HCT116 (cell line): ENCODE measurements around the gene FLVCR2. TPM values are rescaled to one million over a fixed set of nuclear protein-coding genes. Genes with fewer than 3 reads are reported as not detected.

Experiments
- ATAC-seq: fragments of 200-7000 bp; cut with Tn5 transposase; 2 replicates; pipeline ENCODE4 v1.9.1; 2020; ENCODE audit warnings: mild to moderate bottlenecking, moderate library complexity
- BruUV-seq: library from RNA; stranded (reverse); fragments of 400-500 nt; replicated peaks from 2 replicates; lab custom pipeline; 2021; lab: Mats Ljungman, UMichigan
- CTCF ChIA-PET: fragments of 300-600 bp; sonication (Branson Sonifier 250); formaldehyde crosslinking; loops from one replicate; lab custom pipeline; 2021; ENCODE audit warnings: antibody characterized with exemption; lab: Charles Lee
- POLR2A ChIA-PET: fragments of 300-600, 350-600 bp; sonication (Branson Sonifier 250); formaldehyde crosslinking; loops from one replicate; lab custom pipeline; 2021; ENCODE audit warnings: antibody characterized with exemption; lab: Charles Lee
- RAD21 ChIA-PET, 2 experiments: fragments of 300-600 bp; sonication (Branson Sonifier 250); formaldehyde crosslinking; loops; one replicate each; lab custom pipeline; 2023; ENCODE audit warnings: low total read pairs in 2 of 2; ENCODE audit not compliant: uncharacterized antibody in 2 of 2, unreplicated experiment in 2 of 2, low non-redundant PET in 1 of 2; lab: Charles Lee
- DNase-seq: peaks from one replicate; pipeline ENCODE4 v3.0.0-alpha.2; 2010; ENCODE audit warnings: low read depth, low spot score
- H2AFZ ChIP-seq: fragments of 200-600 bp; shearing (Covaris generic), sonication (generic); 2 replicates; pipeline ENCODE4 v1.6.1; 2017; ENCODE audit warnings: low read depth, mixed run types, mixed read lengths, antibody characterized with exemption, low read length; ENCODE audit not compliant: poor library complexity, severe bottlenecking
- H3K27ac ChIP-seq: 2 replicates; pipeline ENCODE4 v1.5.1; 2012; ENCODE audit warnings: low read depth, low read length
- H3K27me3 ChIP-seq: fragments of 200-600 bp; sonication (generic); 2 replicates; pipeline ENCODE4 v1.6.1; 2016; ENCODE audit warnings: mixed run types, low read length, mixed read lengths; ENCODE audit not compliant: insufficient read depth
- H3K36me3 ChIP-seq, 2 experiments: fragments of 200-500 bp in 1 of 2; fragments of 200-600 bp in 1 of 2; sonication (Bioruptor generic) in 1 of 2; sonication (generic) in 1 of 2; 2 replicates each; pipeline versions ENCODE4 v1.5.1 to v1.6.1; 2014 to 2016; ENCODE audit warnings: low read length in 2 of 2, inconsistent platforms in 1 of 2, mixed read lengths in 1 of 2, mixed run types in 1 of 2; ENCODE audit not compliant: insufficient read depth in 2 of 2, control insufficient read depth in 1 of 2
- H3K4me1 ChIP-seq, 2 experiments: fragments of 200-600 bp in 1 of 2; sonication (generic) in 1 of 2; 2 replicates each; pipeline versions ENCODE4 v1.5.1 to v1.6.1; 2012 to 2017; ENCODE audit warnings: low read length in 2 of 2, inconsistent platforms in 1 of 2, mild to moderate bottlenecking in 1 of 2, mixed read lengths in 1 of 2, mixed run types in 1 of 2, moderate library complexity in 1 of 2; ENCODE audit not compliant: insufficient read depth in 2 of 2, control insufficient read depth in 1 of 2
- H3K4me2 ChIP-seq: fragments of 200-600 bp; sonication (generic); 2 replicates; pipeline ENCODE4 v1.6.1; 2017; ENCODE audit warnings: mixed run types, low read length, mixed read lengths
- H3K4me3 ChIP-seq, 2 experiments: fragments of 200-600 bp in 1 of 2; sonication (generic) in 1 of 2; replicated peaks in 1 of 2; 2 replicates each; pipeline ENCODE4 v1.5.1; 2011 to 2016; ENCODE audit warnings: low read length in 2 of 2, control low read depth in 1 of 2, low read depth in 1 of 2, mild to moderate bottlenecking in 1 of 2, mixed read lengths in 1 of 2, mixed run types in 1 of 2
- H3K79me2 ChIP-seq: fragments of 200-600 bp; sonication (generic); 2 replicates; pipeline ENCODE4 v1.6.1; 2017; ENCODE audit warnings: mild to moderate bottlenecking, mixed run types, low read length, moderate library complexity, mixed read lengths; ENCODE audit not compliant: insufficient read depth
- H3K9ac ChIP-seq: fragments of 200-600 bp; sonication (generic); 2 replicates; pipeline ENCODE4 v1.6.1; 2016; ENCODE audit warnings: low read length, mixed read lengths
- H3K9me2 ChIP-seq: fragments of 200-600 bp; sonication (generic), shearing (Covaris generic); 2 replicates; pipeline ENCODE4 v1.6.1; 2017; ENCODE audit warnings: mixed run types, mild to moderate bottlenecking, moderate library complexity; ENCODE audit not compliant: insufficient read depth
- H3K9me3 ChIP-seq, 2 experiments: fragments of 200-500 bp in 1 of 2; fragments of 200-600 bp in 1 of 2; sonication (Bioruptor generic) in 1 of 2; sonication (generic) in 1 of 2; 2 replicates each; pipeline ENCODE4 v1.6.1; 2014 to 2017; ENCODE audit warnings: low read length in 2 of 2, mixed read lengths in 2 of 2, inconsistent platforms in 1 of 2, low read depth in 1 of 2, mild to moderate bottlenecking in 1 of 2, mixed run types in 1 of 2, moderate library complexity in 1 of 2; ENCODE audit not compliant: control insufficient read depth in 1 of 2, insufficient read depth in 1 of 2
- H4K20me1 ChIP-seq: fragments of 200-600 bp; sonication (generic), shearing (Covaris generic); 2 replicates; pipeline ENCODE4 v1.6.1; 2017; ENCODE audit warnings: mixed run types, mild to moderate bottlenecking, moderate library complexity; ENCODE audit not compliant: insufficient read depth
- CBX3 ChIP-seq: IDR thresholded peaks from 2 replicates; pipeline ENCODE4 v1.6.1; 2012; ENCODE audit warnings: low read depth
- EGR1 ChIP-seq: IDR thresholded peaks from 2 replicates; pipeline ENCODE4 v1.6.1; 2012; ENCODE audit warnings: low read depth
- ELF1 ChIP-seq: IDR thresholded peaks from 2 replicates; pipeline ENCODE4 v1.6.1; 2012; ENCODE audit warnings: low read depth, borderline replicate concordance
- JUND ChIP-seq: IDR thresholded peaks from 2 replicates; pipeline ENCODE4 v1.6.1; 2012
- POLR2AphosphoS5 ChIP-seq: IDR thresholded peaks from 2 replicates; pipeline ENCODE4 v1.6.1; 2011; ENCODE audit warnings: mild to moderate bottlenecking, low read depth, low read length, moderate library complexity
- REST ChIP-seq: IDR thresholded peaks from 2 replicates; pipeline ENCODE4 v1.6.1; 2012; ENCODE audit warnings: low read depth
- SIN3A ChIP-seq: IDR thresholded peaks from 2 replicates; pipeline ENCODE4 v1.6.1; 2012; ENCODE audit warnings: low read depth
- SP1 ChIP-seq: IDR thresholded peaks from 2 replicates; pipeline ENCODE4 v1.6.1; 2012; ENCODE audit warnings: low read depth
- SRF ChIP-seq: IDR thresholded peaks from 2 replicates; pipeline ENCODE4 v1.6.1; 2012; ENCODE audit warnings: low read depth
- TCF7L2 ChIP-seq: IDR thresholded peaks from 2 replicates; pipeline ENCODE4 v1.7.0; 2011; ENCODE audit warnings: borderline replicate concordance, inconsistent platforms; ENCODE audit not compliant: insufficient read depth, insufficient read length; ENCODE audit errors: extremely low read depth
- YY1 ChIP-seq: IDR thresholded peaks from 2 replicates; pipeline ENCODE4 v1.6.1; 2011; ENCODE audit warnings: low read length, low read depth, moderate library complexity, mild to moderate bottlenecking; ENCODE audit not compliant: insufficient replicate concordance; ENCODE audit errors: extremely low read depth
- ZFX ChIP-seq: fragments of 450-650 bp; IDR thresholded peaks from 2 replicates; pipeline ENCODE4 v1.6.1; 2017
- intact Hi-C: fragments of 100-400 bp; cut with micrococcal nuclease; formaldehyde crosslinking; loops from 2 replicates; pipeline ENCODE4 v1.10.0; 2022
- total RNA-seq: library from RNA; stranded (reverse); gene quantifications from one replicate; pipeline ENCODE4 v1.2.1, GENCODE V29; 2021; ENCODE audit not compliant: unreplicated experiment
- TF ChIP-seq, protein P1 (sequence below): IDR thresholded peaks from 2 replicates; pipeline ENCODE4 v1.6.1; 2012
- TF ChIP-seq, protein P2 (sequence below), 3 experiments: fragments of 200-600 bp in 1 of 3; sonication (generic) in 1 of 3; IDR thresholded peaks in 2 of 3; conservative IDR thresholded peaks in 1 of 3; 2 replicates each; pipeline ENCODE4 v1.5.1; 2012 to 2017; ENCODE audit warnings: low read depth in 2 of 3, low read length in 2 of 3, antibody characterized with exemption in 1 of 3, borderline replicate concordance in 1 of 3, control low read depth in 1 of 3, mild to moderate bottlenecking in 1 of 3, mixed read lengths in 1 of 3, mixed run types in 1 of 3, moderate library complexity in 1 of 3; ENCODE audit not compliant: insufficient read depth in 1 of 3

FLVCR2 gene
- total RNA-seq, 1 experiment from 2014 or later = 0.84 TPM

- H3K4me1 ChIP-seq = peaks cover 9 to 21% of the 10 kb centered on the region in 2 experiments; a peak in 3 of 4 replicates
- ChIA-PET CTCF (interaction anchor here (0.7 to 6.3 kb wide), 12 partner anchors 13 to 810 kb away, joined by 3 to 84 read pairs (median 6); partner anchors contain the start of genes ERG28, TGFB3 and TTLL5), POLR2A (interaction anchor here (0.8 kb wide), 1 partner anchor 77 kb away, joined by 4 read pairs; no protein-coding TSS in a partner anchor), RAD21 (interaction anchor here (0.6 to 2.1 kb wide), 8 partner anchors 16 to 132 kb away, joined by 3 to 9 read pairs (median 4); partner anchors contain the start of genes ERG28 (in 2 of the 2) and TTLL5 (in 2 of the 2))
- no peak for TF ChIP-seq POLR2AphosphoS5
- TF ChIP-seq SRF = no peak
- no peak for TF ChIP-seq REST
- no peak for TF ChIP-seq SIN3A
- TF ChIP-seq, protein P1, sequence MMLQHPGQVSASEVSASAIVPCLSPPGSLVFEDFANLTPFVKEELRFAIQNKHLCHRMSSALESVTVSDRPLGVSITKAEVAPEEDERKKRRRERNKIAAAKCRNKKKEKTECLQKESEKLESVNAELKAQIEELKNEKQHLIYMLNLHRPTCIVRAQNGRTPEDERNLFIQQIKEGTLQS = no peak
- TF ChIP-seq ZFX = no peak
- TF ChIP-seq YY1 = no peak
- no peak for TF ChIP-seq EGR1
- no peak for TF ChIP-seq SP1
- TF ChIP-seq TCF7L2 = no peak
- TF ChIP-seq JUND = no peak
- TF ChIP-seq, protein P2, sequence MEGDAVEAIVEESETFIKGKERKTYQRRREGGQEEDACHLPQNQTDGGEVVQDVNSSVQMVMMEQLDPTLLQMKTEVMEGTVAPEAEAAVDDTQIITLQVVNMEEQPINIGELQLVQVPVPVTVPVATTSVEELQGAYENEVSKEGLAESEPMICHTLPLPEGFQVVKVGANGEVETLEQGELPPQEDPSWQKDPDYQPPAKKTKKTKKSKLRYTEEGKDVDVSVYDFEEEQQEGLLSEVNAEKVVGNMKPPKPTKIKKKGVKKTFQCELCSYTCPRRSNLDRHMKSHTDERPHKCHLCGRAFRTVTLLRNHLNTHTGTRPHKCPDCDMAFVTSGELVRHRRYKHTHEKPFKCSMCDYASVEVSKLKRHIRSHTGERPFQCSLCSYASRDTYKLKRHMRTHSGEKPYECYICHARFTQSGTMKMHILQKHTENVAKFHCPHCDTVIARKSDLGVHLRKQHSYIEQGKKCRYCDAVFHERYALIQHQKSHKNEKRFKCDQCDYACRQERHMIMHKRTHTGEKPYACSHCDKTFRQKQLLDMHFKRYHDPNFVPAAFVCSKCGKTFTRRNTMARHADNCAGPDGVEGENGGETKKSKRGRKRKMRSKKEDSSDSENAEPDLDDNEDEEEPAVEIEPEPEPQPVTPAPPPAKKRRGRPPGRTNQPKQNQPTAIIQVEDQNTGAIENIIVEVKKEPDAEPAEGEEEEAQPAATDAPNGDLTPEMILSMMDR (IDR thresholded peaks at IDR 0.05 in 2 of 3, conservative IDR thresholded peaks at IDR 0.05 in 1 of 3; ENCODE audit: borderline replicate concordance in 1 of 3, insufficient read depth in 1 of 3, low read depth in 2 of 3, low read length in 2 of 3) = no peak
- TF ChIP-seq ELF1 = no peak
- no peak for TF ChIP-seq CBX3
- H3K27me3 ChIP-seq = 0 out of 2 replicates have a peak, but pooled peaks cover 7% of the 10 kb centered on the region
- no peak overlapping the region for H2AFZ ChIP-seq
- H3K27ac ChIP-seq = no peak overlapping the region
- no peaks in the 10 kb centered on the region for H3K36me3 ChIP-seq
- intact Hi-C loops = loop anchor here (1.0 to 2.0 kb wide), 3 partner anchors 77 to 405 kb away; no protein-coding TSS in a partner anchor
- H3K9ac ChIP-seq = no peak overlapping the region
- H3K4me2 ChIP-seq = peak overlapping the region; percentile 93
- no peak for ATAC-seq
- H3K4me3 ChIP-seq = no peak overlapping the region
- H4K20me1 ChIP-seq = no peaks in the 10 kb centered on the region
- no peaks in the 10 kb centered on the region for H3K9me3 ChIP-seq
- no peak for DNase-seq
- no peaks in the 10 kb centered on the region for H3K79me2 ChIP-seq
- H3K9me2 ChIP-seq = no peaks in the 10 kb centered on the region
- no TSS peak for BruUV-seq
Observed at GRCh38 chr14:75577090-75577489, 1.3 kb upstream of the FLVCR2 start.
